Keratinocyte (primary cell): ENCODE data around the gene SPTBN1. TPM values are rescaled to one million over a fixed set of nuclear protein-coding genes. Genes with fewer than 3 reads are reported as not detected.

Source experiments
- DNase-seq: peaks from one replicate; pipeline ENCODE4 v3.0.0-alpha.2; 2011; ENCODE audit warnings: low read depth, missing footprints, low spot score
- FAIRE-seq: peaks from 2 replicates; lab custom pipeline; 2011; peaks lifted over from hg19 to GRCh38; lab: Jason Lieb, UNC
- H2AFZ ChIP-seq: 2 replicates; pipeline ENCODE4 v1.6.0; 2012; ENCODE audit warnings: low read length, control low read depth, inconsistent platforms; ENCODE audit not compliant: control insufficient read depth
- H3K27ac ChIP-seq: 2 replicates; pipeline ENCODE4 v1.5.1; 2011; ENCODE audit warnings: low read length; ENCODE audit not compliant: control insufficient read depth, insufficient read depth
- H3K27me3 ChIP-seq: 3 replicates; pipeline ENCODE4 v1.6.0; 2011; ENCODE audit warnings: low read length; ENCODE audit not compliant: control insufficient read depth, insufficient read depth; ENCODE audit errors: extremely low read depth
- H3K36me3 ChIP-seq, 2 experiments: 2 replicates in 1 of 2; 3 replicates in 1 of 2; pipeline ENCODE4 v1.5.1; 2011; ENCODE audit warnings: low read length in 2 of 2, mild to moderate bottlenecking in 1 of 2; ENCODE audit not compliant: control insufficient read depth in 2 of 2, insufficient read depth in 2 of 2; ENCODE audit errors: extremely low read depth in 1 of 2
- H3K4me1 ChIP-seq: 3 replicates; pipeline ENCODE4 v1.5.1; 2011; ENCODE audit warnings: low read length; ENCODE audit not compliant: control insufficient read depth, insufficient read depth; ENCODE audit errors: extremely low read depth
- H3K4me2 ChIP-seq: 3 replicates; pipeline ENCODE4 v1.6.0; 2011; ENCODE audit warnings: low read depth, low read length; ENCODE audit not compliant: control insufficient read depth, insufficient read depth; ENCODE audit errors: extremely low read depth
- H3K4me3 ChIP-seq, 3 experiments: fragments of 200-600 bp in 1 of 3; sonication (generic) in 1 of 3; 2 replicates in 2 of 3; 3 replicates in 1 of 3; pipeline ENCODE4 v1.5.1; 2011 to 2016; ENCODE audit warnings: low read length in 3 of 3, mild to moderate bottlenecking in 3 of 3, control low read depth in 2 of 3, inconsistent platforms in 1 of 3, low read depth in 1 of 3, mixed read lengths in 1 of 3, mixed run types in 1 of 3, moderate library complexity in 1 of 3; ENCODE audit not compliant: control insufficient read depth in 2 of 3, insufficient read depth in 2 of 3; ENCODE audit errors: extremely low read depth in 1 of 3
- H3K79me2 ChIP-seq: 2 replicates; pipeline ENCODE4 v1.6.0; 2012; ENCODE audit warnings: low read length; ENCODE audit not compliant: control insufficient read depth, insufficient read depth
- H3K9ac ChIP-seq: 3 replicates; pipeline ENCODE4 v1.6.0; 2011; ENCODE audit warnings: low read length; ENCODE audit not compliant: control insufficient read depth, insufficient read depth; ENCODE audit errors: extremely low read depth
- H3K9me1 ChIP-seq: 3 replicates; pipeline ENCODE4 v1.6.0; 2011; ENCODE audit warnings: low read length; ENCODE audit not compliant: control insufficient read depth, insufficient read depth; ENCODE audit errors: extremely low read depth
- H3K9me3 ChIP-seq: 2 replicates; pipeline ENCODE4 v1.5.1; 2012; ENCODE audit warnings: low read depth, low read length; ENCODE audit not compliant: control insufficient read depth
- H4K20me1 ChIP-seq: 3 replicates; pipeline ENCODE4 v1.6.0; 2011; ENCODE audit warnings: low read length; ENCODE audit not compliant: control insufficient read depth, insufficient read depth; ENCODE audit errors: extremely low read depth
- EZH2 ChIP-seq: IDR thresholded peaks from one replicate; pipeline ENCODE4 v1.6.1; 2012; ENCODE audit warnings: inconsistent platforms, mild to moderate bottlenecking, low read length, moderate library complexity
- dilution Hi-C: fragments of 300-500 bp; cut with MboI; formaldehyde crosslinking; loops from one replicate; pipeline ENCODE4 v1.7.0; 2020; ENCODE audit warnings: low sequenced_read_pairs; ENCODE audit not compliant: extremely low pct_ligation_motif_present
- polyA plus RNA-seq, 5 experiments: library from polyadenylated mRNA; depleted of rRNA in 3 of 5; stranded (reverse) in 3 of 5; stranded (forward) in 1 of 5; unstranded in 1 of 5; fragments of >200 nt; gene quantifications; 1 replicate in 1 of 5; 2 replicates in 3 of 5; 3 replicates in 1 of 5; pipeline versions ENCODE4 v1.2.1 to v1.2.3, GENCODE V29; 2011 to 2012; ENCODE audit warnings: missing spikeins in 2 of 5, low read depth in 1 of 5, low replicate concordance in 1 of 5
- TF ChIP-seq, protein P1 (sequence below), 3 experiments: IDR thresholded peaks in 1 of 3; conservative IDR thresholded peaks in 1 of 3; optimal IDR thresholded peaks in 1 of 3; 2 replicates in 2 of 3; 3 replicates in 1 of 3; pipeline versions ENCODE3 to v1.5.1; 2011; ENCODE audit warnings: low read length in 3 of 3, mild to moderate bottlenecking in 3 of 3, moderate library complexity in 2 of 3, control low read depth in 1 of 3, inconsistent platforms in 1 of 3; ENCODE audit not compliant: insufficient read depth in 2 of 3; ENCODE audit errors: extremely low read depth in 1 of 3

The SPTBN1 gene
- polyA plus RNA-seq, 1 donor (not counting 4 experiments of a cell fraction or from before 2014, with no cell fraction given), result 40.0 TPM

DNA sequence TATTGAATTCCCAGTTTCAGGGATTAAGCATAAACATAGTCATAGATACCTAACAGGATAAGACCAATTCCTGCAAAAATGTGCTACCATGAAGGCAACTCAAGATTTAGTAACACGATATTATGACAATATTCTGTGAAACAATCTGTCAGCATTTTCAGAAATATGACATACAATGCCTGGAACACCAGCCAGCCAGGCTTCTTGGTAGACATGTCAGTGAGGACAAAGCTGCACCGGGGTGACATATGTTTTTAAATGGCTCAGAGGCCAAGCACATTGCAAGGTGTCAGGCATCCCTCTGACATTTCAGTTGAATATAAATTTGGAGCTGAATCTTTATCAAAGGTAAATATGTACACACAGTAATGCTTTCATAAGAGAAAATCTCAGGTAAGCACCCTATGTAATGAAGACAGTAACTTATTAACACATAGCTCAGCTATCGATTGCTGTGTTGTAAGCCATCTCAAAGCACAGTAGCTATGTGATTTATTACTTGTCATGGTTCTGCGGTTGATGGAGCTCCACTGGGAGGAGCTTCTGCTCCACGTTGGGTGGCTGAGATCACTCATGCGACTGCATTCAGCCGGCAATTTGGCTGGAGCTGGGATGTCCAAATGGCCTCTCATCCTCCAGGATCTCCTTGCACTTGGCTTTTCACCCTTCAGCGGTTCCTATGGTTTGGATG, 235.5 kb downstream of the SPTBN1 start:
- H3K4me1 ChIP-seq, result no peaks in the 10 kb centered on the region
- no peak overlapping the region for H3K9ac ChIP-seq
- no peak overlapping the region for H3K4me2 ChIP-seq
- no peak overlapping the region for H3K4me3 ChIP-seq
- no peak for TF ChIP-seq EZH2
- TF ChIP-seq, protein P1, sequence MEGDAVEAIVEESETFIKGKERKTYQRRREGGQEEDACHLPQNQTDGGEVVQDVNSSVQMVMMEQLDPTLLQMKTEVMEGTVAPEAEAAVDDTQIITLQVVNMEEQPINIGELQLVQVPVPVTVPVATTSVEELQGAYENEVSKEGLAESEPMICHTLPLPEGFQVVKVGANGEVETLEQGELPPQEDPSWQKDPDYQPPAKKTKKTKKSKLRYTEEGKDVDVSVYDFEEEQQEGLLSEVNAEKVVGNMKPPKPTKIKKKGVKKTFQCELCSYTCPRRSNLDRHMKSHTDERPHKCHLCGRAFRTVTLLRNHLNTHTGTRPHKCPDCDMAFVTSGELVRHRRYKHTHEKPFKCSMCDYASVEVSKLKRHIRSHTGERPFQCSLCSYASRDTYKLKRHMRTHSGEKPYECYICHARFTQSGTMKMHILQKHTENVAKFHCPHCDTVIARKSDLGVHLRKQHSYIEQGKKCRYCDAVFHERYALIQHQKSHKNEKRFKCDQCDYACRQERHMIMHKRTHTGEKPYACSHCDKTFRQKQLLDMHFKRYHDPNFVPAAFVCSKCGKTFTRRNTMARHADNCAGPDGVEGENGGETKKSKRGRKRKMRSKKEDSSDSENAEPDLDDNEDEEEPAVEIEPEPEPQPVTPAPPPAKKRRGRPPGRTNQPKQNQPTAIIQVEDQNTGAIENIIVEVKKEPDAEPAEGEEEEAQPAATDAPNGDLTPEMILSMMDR (optimal IDR thresholded peaks at IDR 0.05 in 1 of 3, IDR thresholded peaks at IDR 0.05 in 1 of 3, conservative IDR thresholded peaks at IDR 0.05 in 1 of 3; ENCODE audit: extremely low read depth in 1 of 3, insufficient read depth in 2 of 3, low read length in 3 of 3), result no peak
- no peaks in the 10 kb centered on the region for H3K27me3 ChIP-seq
- H4K20me1 ChIP-seq, result no peaks in the 10 kb centered on the region
- no peaks in the 10 kb centered on the region for H3K79me2 ChIP-seq
- no peak overlapping the region for H2AFZ ChIP-seq
- DNase-seq (no peak), FAIRE-seq (no peak)
- no peaks in the 10 kb centered on the region for H3K36me3 ChIP-seq
- dilution Hi-C loops, result no loop called here
- no peaks in the 10 kb centered on the region for H3K9me3 ChIP-seq
- H3K27ac ChIP-seq, result no peak overlapping the region
- no peaks in the 10 kb centered on the region for H3K9me1 ChIP-seq

DNA sequence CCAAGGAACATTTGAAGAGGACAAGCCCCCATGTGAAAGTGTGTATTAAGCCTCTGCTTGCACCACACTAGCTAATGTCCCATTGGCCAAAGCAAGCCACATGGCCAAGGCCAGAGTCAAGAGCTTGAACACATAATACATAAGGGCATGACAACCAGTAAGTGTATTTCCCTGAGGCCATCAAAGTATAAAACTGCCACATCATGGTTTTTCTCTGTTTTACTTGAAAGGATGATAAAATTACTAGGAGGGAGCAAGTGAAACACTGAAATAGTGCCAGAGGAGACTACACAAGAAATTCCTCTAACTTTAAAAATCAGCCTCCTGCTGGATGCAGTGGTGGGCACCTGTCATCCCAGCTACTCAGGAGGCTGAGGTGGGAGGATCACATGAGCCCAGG, 236.4 kb downstream of the SPTBN1 start:
- no peaks in the 10 kb centered on the region for H3K36me3 ChIP-seq
- FAIRE-seq (no peak), DNase-seq (no peak)
- H3K27ac ChIP-seq, result no peak overlapping the region
- no peak overlapping the region for H3K4me2 ChIP-seq
- H3K27me3 ChIP-seq, result no peaks in the 10 kb centered on the region
- no peak overlapping the region for H2AFZ ChIP-seq
- H3K9me3 ChIP-seq, result no peaks in the 10 kb centered on the region
- H3K79me2 ChIP-seq, result no peaks in the 10 kb centered on the region
- H3K4me3 ChIP-seq, result no peak overlapping the region
- dilution Hi-C loops, result no loop called here
- no peak overlapping the region for H3K9ac ChIP-seq
- TF ChIP-seq, protein P1 (optimal IDR thresholded peaks at IDR 0.05 in 1 of 3, IDR thresholded peaks at IDR 0.05 in 1 of 3, conservative IDR thresholded peaks at IDR 0.05 in 1 of 3; ENCODE audit: extremely low read depth in 1 of 3, insufficient read depth in 2 of 3, low read length in 3 of 3), result no peak
- TF ChIP-seq EZH2, result no peak
- no peaks in the 10 kb centered on the region for H3K9me1 ChIP-seq
- H3K4me1 ChIP-seq, result no peaks in the 10 kb centered on the region
- H4K20me1 ChIP-seq, result no peaks in the 10 kb centered on the region
